Keratinocyte (primary cell): ENCODE results near the gene VIPR2.

ENCODE experiments used
- EZH2 ChIP-seq: IDR thresholded peaks from one replicate; pipeline ENCODE4 v1.6.1; 2012; ENCODE audit warnings: inconsistent platforms, mild to moderate bottlenecking, low read length, moderate library complexity
- TF ChIP-seq, protein P1 (sequence below), 3 experiments: IDR thresholded peaks in 1 of 3; conservative IDR thresholded peaks in 1 of 3; optimal IDR thresholded peaks in 1 of 3; 2 replicates in 2 of 3; 3 replicates in 1 of 3; pipeline versions ENCODE3 to v1.5.1; 2011; ENCODE audit warnings: low read length in 3 of 3, mild to moderate bottlenecking in 3 of 3, moderate library complexity in 2 of 3, control low read depth in 1 of 3, inconsistent platforms in 1 of 3; ENCODE audit not compliant: insufficient read depth in 2 of 3; ENCODE audit errors: extremely low read depth in 1 of 3

DNA sequence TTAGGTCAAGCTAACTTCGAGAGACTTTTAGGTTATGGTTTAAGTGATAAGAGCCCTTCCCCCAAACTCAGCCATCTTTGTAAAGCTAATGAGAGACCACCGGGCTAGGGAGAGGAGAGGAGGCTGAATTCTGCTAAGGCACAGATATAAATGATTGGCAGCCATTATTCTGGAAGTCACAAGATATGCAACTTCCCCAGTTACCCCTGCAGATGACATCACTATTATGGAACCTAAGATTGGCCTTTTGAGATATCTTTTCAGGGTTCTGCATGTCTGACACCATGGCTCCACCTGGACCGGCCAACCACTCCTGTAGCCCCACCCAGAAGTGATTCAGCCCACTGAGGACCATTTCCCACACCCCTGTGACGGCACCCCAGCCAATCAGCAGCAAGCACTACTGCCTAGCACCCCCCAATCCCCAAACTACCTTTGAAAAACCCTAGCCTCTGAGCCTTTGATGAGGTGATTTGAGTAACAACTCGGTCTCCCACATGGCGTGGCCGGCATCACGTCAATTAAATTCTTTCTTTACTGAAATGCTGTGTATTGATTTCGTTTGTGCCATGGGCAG, 14.4 kb downstream of the VIPR2 start:
- TF ChIP-seq, protein P1, sequence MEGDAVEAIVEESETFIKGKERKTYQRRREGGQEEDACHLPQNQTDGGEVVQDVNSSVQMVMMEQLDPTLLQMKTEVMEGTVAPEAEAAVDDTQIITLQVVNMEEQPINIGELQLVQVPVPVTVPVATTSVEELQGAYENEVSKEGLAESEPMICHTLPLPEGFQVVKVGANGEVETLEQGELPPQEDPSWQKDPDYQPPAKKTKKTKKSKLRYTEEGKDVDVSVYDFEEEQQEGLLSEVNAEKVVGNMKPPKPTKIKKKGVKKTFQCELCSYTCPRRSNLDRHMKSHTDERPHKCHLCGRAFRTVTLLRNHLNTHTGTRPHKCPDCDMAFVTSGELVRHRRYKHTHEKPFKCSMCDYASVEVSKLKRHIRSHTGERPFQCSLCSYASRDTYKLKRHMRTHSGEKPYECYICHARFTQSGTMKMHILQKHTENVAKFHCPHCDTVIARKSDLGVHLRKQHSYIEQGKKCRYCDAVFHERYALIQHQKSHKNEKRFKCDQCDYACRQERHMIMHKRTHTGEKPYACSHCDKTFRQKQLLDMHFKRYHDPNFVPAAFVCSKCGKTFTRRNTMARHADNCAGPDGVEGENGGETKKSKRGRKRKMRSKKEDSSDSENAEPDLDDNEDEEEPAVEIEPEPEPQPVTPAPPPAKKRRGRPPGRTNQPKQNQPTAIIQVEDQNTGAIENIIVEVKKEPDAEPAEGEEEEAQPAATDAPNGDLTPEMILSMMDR (optimal IDR thresholded peaks at IDR 0.05 in 1 of 3, IDR thresholded peaks at IDR 0.05 in 1 of 3, conservative IDR thresholded peaks at IDR 0.05 in 1 of 3; ENCODE audit: extremely low read depth in 1 of 3, insufficient read depth in 2 of 3, low read length in 3 of 3): no peak
- TF ChIP-seq EZH2: no peak
